C4-2B (cell line): ENCODE data around the gene DEPDC7.

Experiments
- CTCF ChIP-seq: fragments of 450-650 bp; conservative IDR thresholded peaks from 2 replicates; pipeline ENCODE4 v1.5.1; 2017; ENCODE audit warnings: mild to moderate bottlenecking
- ZFX ChIP-seq: fragments of 450-650 bp; IDR thresholded peaks from 2 replicates; pipeline ENCODE4 v1.6.1; 2017

- TF ChIP-seq CTCF (no peak), ZFX (no peak)
Observed at GRCh38 chr11:33001281-33001680, 14.4 kb upstream of the DEPDC7 start.
